Tibial nerve (tissue), 4 donors: ENCODE measurements around the gene FLNA. TPM values are rescaled to one million over a fixed set of nuclear protein-coding genes. Genes with fewer than 3 reads are reported as not detected.

Experiments
- DNase-seq, 2 donors: peaks; one replicate each; pipeline ENCODE4 v3.0.0-alpha.2; 2019; ENCODE audit warnings: low spot score in 2 of 2
- H3K27ac ChIP-seq, 4 donors: fragments of 200-600 bp; sonication (generic) in 3 of 4; one replicate each; pipeline ENCODE4 v1.5.1; 2017 to 2019; ENCODE audit warnings: mild to moderate bottlenecking in 1 of 4
- H3K27me3 ChIP-seq, 2 donors: fragments of 200-600 bp; sonication (generic) in 1 of 2; one replicate each; pipeline versions ENCODE4 v1.5.1 to v1.6.0; 2017 to 2019
- H3K36me3 ChIP-seq, 3 donors: fragments of 200-600 bp; sonication (generic); one replicate each; pipeline ENCODE4 v1.5.1; 2018 to 2019
- H3K4me1 ChIP-seq, 4 donors: fragments of 200-600 bp; sonication (generic) in 3 of 4; one replicate each; pipeline ENCODE4 v1.5.1; 2017 to 2019
- H3K4me3 ChIP-seq, 4 donors: fragments of 200-600 bp; sonication (generic) in 3 of 4; one replicate each; pipeline ENCODE4 v1.5.1; 2017 to 2019; ENCODE audit warnings: mild to moderate bottlenecking in 1 of 4, moderate library complexity in 1 of 4
- H3K9me3 ChIP-seq, 4 donors: fragments of 200-600 bp; sonication (generic) in 3 of 4; one replicate each; pipeline ENCODE4 v1.5.1; 2017 to 2019
- CTCF ChIP-seq, 5 experiments: fragments of 200-600 bp in 3 of 5; fragments of 450-650 bp in 2 of 5; sonication (generic) in 3 of 5; IDR thresholded peaks; one replicate each; pipeline ENCODE4 v1.5.1; 2016 to 2019; ENCODE audit warnings: antibody characterized with exemption in 5 of 5, mild to moderate bottlenecking in 3 of 5, moderate library complexity in 2 of 5
- EP300 ChIP-seq, 2 donors: sonication (generic); formaldehyde crosslinking; IDR thresholded peaks; one replicate each; pipeline ENCODE4 v1.6.1; 2017; ENCODE audit warnings: antibody characterized with exemption in 2 of 2, mild to moderate bottlenecking in 1 of 2
- POLR2A ChIP-seq, 2 donors: fragments of 450-650 bp; IDR thresholded peaks; one replicate each; pipeline ENCODE4 v1.6.1; 2017; ENCODE audit warnings: antibody characterized with exemption in 2 of 2, mild to moderate bottlenecking in 2 of 2, moderate library complexity in 2 of 2
- WGBS, 2 donors: methylation state at CpG; one replicate each; pipeline ENCODE4 v1.1.5; 2018; 5-methylcytosine and 5-hydroxymethylcytosine counted together
- total RNA-seq, 4 donors: library from RNA; depleted of rRNA; stranded (reverse); fragments of >200 nt; gene quantifications; one replicate each; pipeline ENCODE4 v1.1.0, GENCODE V29; 2016

The FLNA gene
- total RNA-seq, 4 donors from 2014 or later = 995 to 1,349 (median 1,139) TPM

- Histone ChIP-seq H3K9me3 (no peaks in the 10 kb centered on the region), H3K4me3 (no peak overlapping the region), H3K36me3 (peaks cover 0 to 94% (median 5%) of the 10 kb centered on the region in 3 donors), H3K27me3 (no peaks in the 10 kb centered on the region), H3K4me1 (no peaks in the 10 kb centered on the region), H3K27ac (no peak overlapping the region)
- 80 to 81% methylated on average over 7 to 8 of the region's 13 CpGs for WGBS, 2 donors
- no peak for DNase-seq
- no peak for TF ChIP-seq EP300 (IDR thresholded peaks at IDR 0.05)
- no peak for TF ChIP-seq POLR2A (IDR thresholded peaks at IDR 0.05)
- no peak for TF ChIP-seq CTCF (IDR thresholded peaks at IDR 0.05)
Observed at GRCh38 chrX:154352466-154352865, 22.0 kb downstream of the FLNA start.

- H3K4me3 ChIP-seq = no peak overlapping the region
- H3K9me3 ChIP-seq = no peaks in the 10 kb centered on the region
- peaks cover 0 to 89% (median 5%) of the 10 kb centered on the region in 3 donors for H3K36me3 ChIP-seq
- no peaks in the 10 kb centered on the region for H3K27me3 ChIP-seq
- no peaks in the 10 kb centered on the region for H3K4me1 ChIP-seq
- WGBS, 2 donors = 78% methylated on average over 13 of the region's 14 CpGs; no CpG with 5 or more reads in 1 of the 2 donors
- peak overlapping the region in 1 of 4 donors; percentile 26 for H3K27ac ChIP-seq
- TF ChIP-seq POLR2A (IDR thresholded peaks at IDR 0.05) (no peak), EP300 (IDR thresholded peaks at IDR 0.05) (no peak), CTCF (IDR thresholded peaks at IDR 0.05) (no peak)
- no peak for DNase-seq
Observed at GRCh38 chrX:154352012-154352401, 22.4 kb downstream of the FLNA start.

GRCh38 chrX:154351183-154352011 is 23.0 kb downstream of the FLNA start:
- no peaks in the 10 kb centered on the region for H3K9me3 ChIP-seq
- TF ChIP-seq EP300 (IDR thresholded peaks at IDR 0.05) (no peak), CTCF (IDR thresholded peaks at IDR 0.05) (no peak), POLR2A (IDR thresholded peaks at IDR 0.05) (no peak)
- peaks cover 0 to 83% (median 5%) of the 10 kb centered on the region in 3 donors for H3K36me3 ChIP-seq
- H3K4me3 ChIP-seq = no peak overlapping the region
- DNase-seq = no peak
- peak overlapping the region in 1 of 4 donors; percentile 26 for H3K27ac ChIP-seq
- WGBS, 2 donors = 83% methylated on average over 2 to 29 of the region's 30 CpGs
- no peaks in the 10 kb centered on the region for H3K27me3 ChIP-seq
- no peaks in the 10 kb centered on the region for H3K4me1 ChIP-seq

GRCh38 chrX:154350429-154351182 is 23.8 kb downstream of the FLNA start:
- no peak overlapping the region for H3K27ac ChIP-seq

More at GRCh38 chrX:154350429-154351182, 23.8 kb downstream of the FLNA start:
- Histone ChIP-seq H3K4me1 (no peaks in the 10 kb centered on the region), H3K9me3 (no peaks in the 10 kb centered on the region), H3K36me3 (peaks cover 0 to 75% (median 5%) of the 10 kb centered on the region in 3 donors), H3K27me3 (no peaks in the 10 kb centered on the region), H3K4me3 (no peak overlapping the region)
- no peak for DNase-seq
- WGBS, 2 donors = 83% methylated on average over 19 of the region's 19 CpGs; no CpG with 5 or more reads in 1 of the 2 donors
- TF ChIP-seq CTCF (IDR thresholded peaks at IDR 0.05) (no peak), POLR2A (IDR thresholded peaks at IDR 0.05) (no peak), EP300 (IDR thresholded peaks at IDR 0.05) (no peak)
